WTC11 (cell line): ENCODE measurements around the gene AKAP6.

Source experiments
- ATF1 ChIP-seq: sonication (generic); formaldehyde crosslinking; IDR thresholded peaks from 2 replicates; pipeline ENCODE4 v1.8.1; 2023; ENCODE audit warnings: mild to moderate bottlenecking, moderate library complexity, missing genetic modification reagents
- CBFB ChIP-seq: sonication (generic); formaldehyde crosslinking; IDR thresholded peaks from 2 replicates; pipeline ENCODE4 v1.8.1; 2022; ENCODE audit warnings: mild to moderate bottlenecking, low read depth, missing genetic modification reagents
- ZNF263 ChIP-seq: sonication (generic); formaldehyde crosslinking; IDR thresholded peaks from 2 replicates; pipeline ENCODE4 v1.8.1; 2022; ENCODE audit warnings: low read depth, mild to moderate bottlenecking, moderate library complexity, missing genetic modification reagents

DNA sequence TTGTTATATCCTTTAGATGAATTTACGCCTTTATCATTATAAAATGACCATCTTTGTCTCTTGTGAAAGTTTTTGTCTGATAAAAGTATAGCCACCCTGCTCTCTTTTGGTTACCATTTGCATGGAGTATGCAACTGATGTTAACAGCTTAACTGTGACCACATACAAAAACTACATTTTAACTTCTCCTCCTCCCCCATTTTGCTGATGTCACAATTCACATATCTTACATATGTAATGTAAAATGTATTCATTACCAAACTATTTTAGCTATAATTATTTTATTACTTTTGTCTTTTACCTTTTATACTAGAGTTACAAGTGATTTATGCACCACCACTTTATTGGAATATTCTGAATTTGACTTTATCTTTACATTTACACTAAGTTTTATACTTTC is 425.1 kb downstream of the AKAP6 start:
- TF ChIP-seq ZNF263 (CRISPR knock-in tag) (no peak), ATF1 (CRISPR knock-in tag) (no peak), CBFB (CRISPR knock-in tag) (no peak)
